GM19395 (cell line): ENCODE results near the gene MCF2L.
"Not testable (repeated sequence)": the region's sequence is repeated elsewhere in the genome, so short reads cannot be mapped to it uniquely, and the experiment has no call there.

Source experiments
- ATAC-seq: cut with Tn5 transposase; IDR thresholded peaks from one replicate; pipeline ENCODE4 v1.9.1; 2021; ENCODE audit warnings: mild to moderate bottlenecking, moderate library complexity; ENCODE audit not compliant: unreplicated experiment

MCF2L gene

DNA sequence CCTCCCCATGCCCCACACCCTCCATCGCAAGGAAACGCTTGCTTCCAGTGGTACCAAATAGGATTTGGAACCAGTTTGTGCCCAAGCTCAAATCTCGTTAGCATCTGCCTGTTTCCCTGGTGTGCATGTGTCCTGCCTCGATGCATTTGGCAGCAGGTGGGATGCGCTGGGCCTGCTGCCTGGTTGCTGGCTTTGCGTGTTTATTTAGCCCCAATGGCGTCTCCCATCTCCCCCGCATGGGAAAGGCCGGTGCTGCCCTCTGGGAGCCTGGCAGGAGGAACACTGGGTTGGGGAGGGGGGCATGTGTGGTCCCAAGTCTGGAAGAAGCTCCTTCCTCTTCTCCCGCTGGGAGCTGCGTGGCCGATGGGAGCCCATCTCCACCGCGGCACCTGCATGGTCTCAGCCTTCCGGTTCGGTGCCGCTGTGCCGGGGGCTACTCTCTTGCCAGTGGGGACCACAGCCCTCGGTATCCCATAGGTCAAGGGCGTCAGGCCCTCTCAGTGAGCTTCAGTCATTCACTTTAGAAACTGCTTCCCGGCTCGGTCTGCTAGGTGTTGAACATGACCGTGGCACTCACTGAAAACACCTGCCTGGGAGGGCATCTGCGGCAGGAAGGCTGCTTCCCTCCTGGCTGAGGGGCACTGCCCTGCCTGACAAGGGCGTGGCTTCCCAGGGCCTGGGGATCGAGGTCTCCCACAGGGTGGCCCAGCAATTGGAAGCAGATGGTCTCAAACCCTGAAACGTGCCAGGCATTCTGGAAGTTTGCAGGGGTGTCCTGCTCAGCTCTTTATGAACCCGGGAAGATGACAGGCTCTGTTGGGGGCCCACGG lies 124.8 kb downstream of the MCF2L start:
- no peak for ATAC-seq

- no peak for ATAC-seq
These were observed 125.4 kb downstream of the MCF2L start for GRCh38 chr13:113094410-113094800.

GRCh38 chr13:113095146-113096051 lies 126.4 kb downstream of the MCF2L start:
- no peak for ATAC-seq

- ATAC-seq = no peak
These were observed 127.2 kb downstream of the MCF2L start for GRCh38 chr13:113096052-113096744.

DNA sequence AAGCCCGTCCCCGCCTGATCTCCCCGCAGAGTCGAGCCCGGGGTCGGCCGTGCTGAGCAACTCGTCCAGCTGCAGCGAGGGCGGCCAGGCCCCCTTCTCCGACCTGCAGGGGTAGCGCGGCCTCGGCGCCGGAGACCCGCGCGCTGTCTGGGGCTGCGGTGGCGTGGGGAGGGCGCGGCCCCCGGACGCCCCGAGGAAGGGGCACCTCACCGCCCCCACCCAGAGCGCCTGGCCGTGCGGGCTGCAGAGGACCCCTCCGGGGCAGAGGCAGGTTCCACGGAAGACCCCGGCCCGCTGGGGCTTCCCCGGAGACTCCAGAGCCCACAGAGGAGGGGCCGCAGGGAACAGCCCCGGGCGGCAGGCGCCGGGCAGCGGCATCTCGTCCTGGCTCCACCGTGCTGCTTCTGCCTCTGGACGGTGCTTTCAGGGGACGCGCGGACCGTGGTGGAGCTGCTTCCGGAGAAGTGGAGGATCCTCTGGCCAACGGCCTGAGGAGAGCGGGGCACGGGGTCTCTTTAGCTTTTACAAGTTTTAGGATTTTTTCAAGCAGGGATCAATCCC lies 127.8 kb downstream of the MCF2L start:
- ATAC-seq = no peak

GRCh38 chr13:113097651-113098050 lies 128.6 kb downstream of the MCF2L start:
- ATAC-seq = no peak

GRCh38 chr13:113098162-113098732 lies 129.2 kb downstream of the MCF2L start:
- no peak for ATAC-seq

DNA sequence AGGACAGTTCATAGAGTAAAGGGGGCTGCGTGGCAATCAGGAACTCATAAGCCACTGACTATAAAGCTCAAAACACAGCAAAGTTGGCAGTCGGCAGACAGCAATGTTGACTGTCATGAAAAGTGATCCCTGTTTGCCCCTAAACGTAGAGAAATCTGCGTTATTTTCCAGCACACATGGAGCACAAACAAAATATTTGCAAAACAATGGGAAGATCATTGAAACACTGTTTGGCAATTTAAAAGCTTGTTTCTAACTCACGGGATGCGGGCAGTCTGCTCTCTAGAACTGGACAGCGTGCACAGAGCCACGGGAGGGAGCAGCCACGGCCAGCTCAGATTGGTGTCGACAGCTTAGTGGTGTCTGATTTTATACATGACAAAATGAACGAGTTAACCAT lies 130.1 kb downstream of the MCF2L start:
- ATAC-seq = no peak

DNA sequence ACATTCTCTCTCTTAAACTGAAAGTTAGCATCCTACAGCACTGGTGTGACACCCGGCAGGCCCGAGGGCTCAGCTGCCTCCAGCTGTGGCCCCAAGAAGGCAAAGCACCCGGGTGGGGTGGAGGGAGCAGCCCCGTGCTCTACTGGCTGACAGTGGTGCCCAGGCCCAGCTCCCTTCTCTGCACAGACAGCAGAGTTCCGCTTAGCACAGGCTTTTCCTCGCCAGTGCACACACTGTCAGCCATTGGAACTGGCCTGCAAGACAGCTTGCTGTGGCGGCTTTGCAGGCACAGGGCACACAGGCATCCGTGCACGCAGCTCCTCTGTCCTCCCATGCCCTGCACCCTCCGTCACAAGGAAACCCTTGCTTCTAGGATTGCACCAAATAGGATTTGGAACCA lies 133.3 kb downstream of the MCF2L start:
- ATAC-seq = not testable (repeated sequence)

GRCh38 chr13:113102727-113103126 lies 133.7 kb downstream of the MCF2L start:
- ATAC-seq = no peak

DNA sequence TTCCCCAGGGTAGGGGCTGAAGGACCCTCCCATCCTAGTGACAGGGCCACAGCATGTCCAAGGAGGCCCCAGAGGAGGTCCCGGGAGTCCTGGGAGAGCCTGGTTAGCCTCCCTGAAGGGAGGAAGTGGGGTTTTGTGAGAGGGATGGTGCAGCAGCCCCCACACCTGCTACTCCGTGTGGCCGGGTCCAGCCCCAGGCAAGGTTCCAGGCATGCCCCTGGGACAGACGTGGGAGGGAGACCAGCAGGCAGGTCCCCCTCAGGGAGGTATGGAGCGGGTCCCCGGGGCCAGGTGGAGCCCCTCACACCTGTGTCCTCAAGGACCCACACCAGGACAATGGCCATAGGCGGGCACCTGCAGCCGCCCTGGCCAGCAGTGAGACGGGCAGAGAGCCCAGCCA lies 134.6 kb downstream of the MCF2L start:
- ATAC-seq = no peak

DNA sequence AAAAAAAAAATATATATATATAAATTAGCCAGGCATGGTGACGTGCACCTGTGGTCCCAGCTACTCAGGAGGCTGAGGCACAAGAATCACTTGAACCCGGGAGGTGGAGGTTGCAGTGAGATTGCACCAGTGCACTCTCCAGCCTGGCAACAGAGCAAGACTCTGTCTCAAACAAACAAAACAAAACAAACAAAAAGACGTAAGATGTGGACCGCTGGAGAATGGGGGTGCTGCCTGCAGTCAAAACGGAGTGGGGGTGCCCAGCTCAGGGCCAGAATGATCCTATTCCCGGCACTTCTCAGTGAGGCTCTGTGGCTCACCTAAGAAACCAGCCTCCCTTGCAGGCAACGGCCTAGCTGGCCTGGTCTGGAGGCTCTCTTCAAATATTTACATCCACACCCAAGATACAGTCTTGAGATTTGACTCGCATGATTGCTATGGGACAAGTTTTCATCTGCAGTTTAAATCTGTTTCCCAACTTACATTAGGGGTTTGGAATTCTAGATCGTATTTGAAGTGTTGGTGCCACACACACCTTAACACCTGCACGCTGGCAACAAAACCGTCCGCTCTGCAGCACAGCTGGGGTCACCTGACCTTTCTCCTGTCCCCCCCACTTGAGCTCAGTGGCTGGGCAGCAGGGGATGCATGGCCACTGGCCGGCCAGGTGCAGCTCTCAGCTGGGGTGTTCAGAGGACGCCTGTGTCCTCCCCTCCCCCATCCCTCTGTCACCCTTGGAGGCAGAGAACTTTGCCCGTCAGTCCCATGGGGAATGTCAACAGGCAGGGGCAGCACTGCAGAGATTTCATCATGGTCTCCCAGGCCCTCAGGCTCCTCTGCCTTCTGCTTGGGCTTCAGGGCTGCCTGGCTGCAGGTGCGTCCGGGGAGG lies 136.3 kb downstream of the MCF2L start, which contains the start of gene F7:
Gene F7 (plus strand): TSS at position 760 of the 889 bp plus-strand sequence. CDS start 51 bp downstream, at position 811.
- ATAC-seq = no peak

- ATAC-seq = no peak
These were observed 137.0 kb downstream of the MCF2L start for GRCh38 chr13:113105921-113106452.

GRCh38 chr13:113106711-113107351 lies 137.8 kb downstream of the MCF2L start:
- no peak for ATAC-seq

GRCh38 chr13:113108521-113108920 lies 139.5 kb downstream of the MCF2L start:
- ATAC-seq = not testable (repeated sequence)

DNA sequence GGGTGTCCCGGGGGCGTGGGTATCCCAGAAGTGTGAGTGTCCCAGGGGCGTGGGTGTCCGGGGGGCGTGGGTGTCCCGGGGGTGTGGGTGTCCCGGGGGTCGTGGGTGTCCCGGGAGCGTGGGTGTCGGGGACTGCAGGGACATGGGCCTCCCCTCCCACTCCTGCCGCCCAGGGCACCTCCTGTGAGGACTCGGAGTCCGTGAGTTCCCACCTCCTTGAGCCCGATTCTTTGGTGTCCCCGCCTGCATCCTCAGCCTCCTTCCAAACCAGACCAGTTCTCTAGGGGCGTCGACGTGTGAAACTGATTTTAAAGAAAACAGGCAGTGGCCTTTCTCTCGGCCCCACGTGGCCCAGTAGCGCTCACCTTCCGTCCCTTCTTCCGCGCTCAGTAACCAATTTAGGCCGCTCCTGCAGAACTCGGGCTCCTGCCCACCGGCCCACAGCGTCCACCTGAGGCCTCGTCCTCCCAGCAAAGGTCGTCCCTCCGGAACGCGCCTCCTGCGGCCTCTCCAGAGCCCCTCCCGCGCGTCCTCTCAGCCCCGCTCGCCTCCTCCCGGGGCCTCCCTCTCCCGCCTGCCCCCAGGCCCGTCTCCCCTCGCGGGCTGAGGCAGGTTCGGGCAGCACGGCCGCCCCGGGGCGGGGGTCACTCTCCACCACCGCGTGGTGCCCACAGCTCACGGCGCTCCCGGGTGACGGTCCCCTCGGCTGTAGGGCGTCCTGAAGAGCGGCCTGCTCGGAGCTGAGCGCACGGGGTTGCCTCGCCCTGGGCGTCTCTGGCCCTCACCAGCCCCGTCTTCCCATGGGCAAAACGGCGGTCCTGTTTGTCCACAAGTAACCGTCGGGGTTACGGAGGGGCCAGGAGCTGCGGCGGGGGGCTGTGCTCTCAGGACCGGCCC lies 140.4 kb downstream of the MCF2L start:
- no peak for ATAC-seq

GRCh38 chr13:113110048-113110851 lies 141.2 kb downstream of the MCF2L start:
- no peak for ATAC-seq
